Fibroblast of lung (primary cell): ENCODE data around the gene OR1C1. TPM values are rescaled to one million over a fixed set of nuclear protein-coding genes. Genes with fewer than 3 reads are reported as not detected.

Source experiments
- DNase-seq, 2 donors: peaks; one replicate each; pipeline versions ENCODE4 v3.0.0 to v3.0.0-alpha.2; 2010; ENCODE audit warnings: low read depth in 2 of 2
- H2AFZ ChIP-seq: 2 replicates; pipeline ENCODE4 v1.5.1; 2012; ENCODE audit warnings: low read length, control low read depth, inconsistent platforms
- H3K27ac ChIP-seq: 2 replicates; pipeline ENCODE4 v1.5.1; 2011; ENCODE audit warnings: low read length, control low read depth; ENCODE audit not compliant: insufficient read depth
- H3K27me3 ChIP-seq: 2 replicates; pipeline ENCODE4 v1.5.1; 2011; ENCODE audit warnings: mild to moderate bottlenecking, low read length; ENCODE audit not compliant: control insufficient read depth, insufficient read depth
- H3K36me3 ChIP-seq: 2 replicates; pipeline ENCODE4 v1.5.1; 2011; ENCODE audit warnings: low read length; ENCODE audit not compliant: control insufficient read depth, insufficient read depth
- H3K4me1 ChIP-seq: 2 replicates; pipeline ENCODE4 v1.5.1; 2011; ENCODE audit warnings: low read length; ENCODE audit not compliant: control insufficient read depth, insufficient read depth; ENCODE audit errors: extremely low read depth
- H3K4me2 ChIP-seq: 2 replicates; pipeline ENCODE4 v1.5.1; 2011; ENCODE audit warnings: low read length, control low read depth; ENCODE audit not compliant: insufficient read depth; ENCODE audit errors: extremely low read depth
- H3K4me3 ChIP-seq, 4 experiments: fragments of 200-600 bp in 1 of 4; sonication (generic) in 1 of 4; replicated peaks in 1 of 4; 2 replicates each; pipeline ENCODE4 v1.5.1; 2011 to 2016; ENCODE audit warnings: low read length in 4 of 4, low read depth in 3 of 4, mild to moderate bottlenecking in 3 of 4, control low read depth in 2 of 4, inconsistent platforms in 1 of 4, mixed read lengths in 1 of 4; ENCODE audit not compliant: insufficient read depth in 1 of 4; ENCODE audit errors: control extremely low read depth in 1 of 4
- H3K79me2 ChIP-seq: 2 replicates; pipeline ENCODE4 v1.5.1; 2012; ENCODE audit warnings: mild to moderate bottlenecking, low read length, inconsistent platforms; ENCODE audit not compliant: control insufficient read depth, insufficient read depth
- H3K9ac ChIP-seq: 2 replicates; pipeline ENCODE4 v1.5.1; 2011; ENCODE audit warnings: mild to moderate bottlenecking, low read length, control low read depth; ENCODE audit not compliant: insufficient read depth
- H3K9me3 ChIP-seq: 2 replicates; pipeline ENCODE4 v1.5.1; 2012; ENCODE audit warnings: low read depth, low read length; ENCODE audit not compliant: control insufficient read depth, insufficient read depth
- H4K20me1 ChIP-seq: 2 replicates; pipeline ENCODE4 v1.5.1; 2011; ENCODE audit warnings: low read length; ENCODE audit not compliant: control insufficient read depth, insufficient read depth; ENCODE audit errors: extremely low read depth
- CTCF ChIP-seq, 2 donors: IDR thresholded peaks in 1 of 2; conservative IDR thresholded peaks in 1 of 2; 1 replicate in 1 of 2; 2 replicates in 1 of 2; pipeline ENCODE4 v1.5.1; 2011 to 2012; ENCODE audit warnings: low read length in 2 of 2, control low read depth in 1 of 2, inconsistent platforms in 1 of 2, low read depth in 1 of 2, mild to moderate bottlenecking in 1 of 2
- EZH2 ChIP-seq: IDR thresholded peaks from 2 replicates; pipeline ENCODE4 v1.5.1; 2012; ENCODE audit warnings: low read length, control low read depth, mild to moderate bottlenecking; ENCODE audit errors: missing control alignments
- polyA plus RNA-seq, 2 donors: library from polyadenylated mRNA; depleted of rRNA in 1 of 2; stranded (reverse) in 1 of 2; unstranded in 1 of 2; fragments of >200 nt; gene quantifications; 2 replicates each; pipeline ENCODE4 v1.2.1, GENCODE V29; 2011 to 2012; ENCODE audit warnings: missing spikeins in 1 of 2
- total RNA-seq: library from RNA; depleted of rRNA; stranded (reverse); fragments of >200 nt; gene quantifications from 2 replicates; pipeline ENCODE4 v1.2.1, GENCODE V29; 2014

Gene OR1C1
- total and polyA plus RNA-seq, 2 donors (not counting 1 experiment from before 2014, with no cell fraction given): not detected

DNA sequence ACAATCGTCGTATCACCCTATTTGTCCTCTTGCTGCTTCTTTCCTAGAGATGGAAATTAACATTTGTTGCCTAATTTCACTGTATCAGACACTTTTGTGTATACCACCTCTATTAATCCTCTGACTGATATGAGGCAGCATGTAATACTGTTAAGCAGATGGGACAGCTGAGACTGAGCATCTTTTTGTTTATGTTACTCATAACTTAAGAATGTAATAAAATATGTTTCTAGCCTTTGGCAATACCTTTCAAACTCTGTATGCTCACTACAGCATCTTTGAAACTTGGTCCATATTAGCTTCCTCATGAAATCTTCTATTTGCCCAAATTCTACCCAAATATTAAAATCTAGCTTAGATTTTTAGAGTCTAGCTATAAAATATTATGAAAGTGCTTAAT lies 19.6 kb downstream of the OR1C1 start:
- H3K36me3 ChIP-seq: no peaks in the 10 kb centered on the region
- H3K79me2 ChIP-seq: no peaks in the 10 kb centered on the region
- no peak overlapping the region for H3K27ac ChIP-seq
- no peaks in the 10 kb centered on the region for H4K20me1 ChIP-seq
- no peak overlapping the region for H3K4me2 ChIP-seq
- H3K4me1 ChIP-seq: no peaks in the 10 kb centered on the region
- no peak overlapping the region for H2AFZ ChIP-seq
- no peaks in the 10 kb centered on the region for H3K9me3 ChIP-seq
- TF ChIP-seq CTCF (conservative IDR thresholded peaks at IDR 0.05 in 1 of 2, IDR thresholded peaks at IDR 0.05 in 1 of 2; ENCODE audit: low read depth in 1 of 2, low read length in 2 of 2) (no peak), EZH2 (no peak)
- no peaks in the 10 kb centered on the region for H3K27me3 ChIP-seq
- no peak overlapping the region for H3K4me3 ChIP-seq
- peak in 1 of 2 donors; percentile 11 for DNase-seq
- H3K9ac ChIP-seq: no peak overlapping the region

- no peaks in the 10 kb centered on the region for H3K36me3 ChIP-seq
- no peak for DNase-seq
- H2AFZ ChIP-seq: no peak within 1 kb of the TSS
- TF ChIP-seq EZH2 (no peak), CTCF (conservative IDR thresholded peaks at IDR 0.05 in 1 of 2, IDR thresholded peaks at IDR 0.05 in 1 of 2; ENCODE audit: low read depth in 1 of 2, low read length in 2 of 2) (no peak)
- no peak within 1 kb of the TSS for H3K4me2 ChIP-seq
- no peaks in the 10 kb centered on the region for H3K27me3 ChIP-seq
- H3K4me3 ChIP-seq: no peak within 1 kb of the TSS
- H3K9ac ChIP-seq: no peak within 1 kb of the TSS
- no peaks in the 10 kb centered on the region for H3K79me2 ChIP-seq
- H3K4me1 ChIP-seq: no peaks in the 10 kb centered on the region
- no peaks in the 10 kb centered on the region for H4K20me1 ChIP-seq
- H3K9me3 ChIP-seq: no peaks in the 10 kb centered on the region
- no peak within 1 kb of the TSS for H3K27ac ChIP-seq
Observed at GRCh38 chr1:247738315-247738714, 22.0 kb downstream of the OR1C1 start, which contains the start of gene OR14K1. OR14K1 (plus strand) TSS chr1:247738615; CDS start chr1:247738615, 0 bp downstream.

- Histone ChIP-seq H3K4me3 (no peak overlapping the region), H3K27ac (no peak overlapping the region), H3K27me3 (no peaks in the 10 kb centered on the region), H3K9ac (no peak overlapping the region), H3K79me2 (no peaks in the 10 kb centered on the region), H3K4me2 (no peak overlapping the region), H3K36me3 (no peaks in the 10 kb centered on the region), H3K4me1 (no peaks in the 10 kb centered on the region), H4K20me1 (no peaks in the 10 kb centered on the region), H3K9me3 (no peaks in the 10 kb centered on the region), H2AFZ (no peak overlapping the region)
- TF ChIP-seq CTCF (conservative IDR thresholded peaks at IDR 0.05 in 1 of 2, IDR thresholded peaks at IDR 0.05 in 1 of 2; ENCODE audit: low read depth in 1 of 2, low read length in 2 of 2) (no peak), EZH2 (no peak)
- DNase-seq: no peak
Observed at GRCh38 chr1:247721222-247721621, 39.1 kb downstream of the OR1C1 start.
